ENCODE measurements around the gene KLF6. TPM values are rescaled to one million over a fixed set of nuclear protein-coding genes. Genes with fewer than 3 reads are reported as not detected.
A peak's percentile ranks its signal among the peaks of the same experiment; 100 is the strongest.

Gene KLF6
- total and polyA plus RNA-seq, 2 of the 4 experiments (the other 2 are of a cell fraction) = 69.0 to 123 TPM

DNA sequence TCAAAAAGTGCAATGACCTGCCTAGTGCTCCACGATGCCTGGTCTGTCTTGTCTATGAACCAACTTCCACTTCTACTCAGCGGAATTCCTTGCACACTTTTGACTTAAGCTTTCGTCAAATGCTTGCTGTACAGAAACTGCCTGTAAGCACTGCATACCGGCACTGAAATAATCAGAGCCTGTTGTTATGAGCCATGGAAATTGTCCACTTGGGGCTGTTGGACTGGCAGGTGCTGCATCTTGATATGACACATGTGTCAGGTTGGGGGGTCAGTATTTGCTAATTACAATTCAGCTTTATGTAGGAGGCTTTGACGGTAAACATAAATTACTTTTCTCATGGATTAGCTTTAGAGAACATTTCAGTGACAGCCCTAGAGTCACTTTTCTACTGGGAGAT lies 32.0 kb upstream of the KLF6 start:
- H3K79me1 ChIP-seq (ENCODE audit: low read depth in 1 of 2, low read length in 2 of 2) = peaks cover 0 to 3% of the 10 kb centered on the region in 2 experiments; a peak in 3 of 4 replicates
- no peaks in the 10 kb centered on the region for H3K27me3 ChIP-seq (ENCODE audit: control insufficient read depth, insufficient read depth, low read length)
- intact Hi-C loops (cut with micrococcal nuclease) (no loop called here), in situ Hi-C loops (cut with MboI; ENCODE audit: low sequenced_read_pairs) (no loop called here), dilution Hi-C loops (cut with HindIII; ENCODE audit: low sequenced_read_pairs, unreplicated experiment) (no loop called here)
- H4K91ac ChIP-seq (ENCODE audit: insufficient read depth, low read depth, low read length) = no peak overlapping the region
- DNase-seq = no peak
- no peaks in the 10 kb centered on the region for H3K9me3 ChIP-seq (ENCODE audit: control insufficient read depth, insufficient read depth, low read length)
- WGBS, 2 experiments (ENCODE audit: extremely low coverage in 2 of 2, insufficient read length in 1 of 2) = 86% methylated on average over 1 of the region's 5 CpGs; no CpG with 5 or more reads in 1 of the 2 experiments
- no peak overlapping the region for H2BK15ac ChIP-seq (ENCODE audit: low read depth, low read length)
- H3K4me2 ChIP-seq (ENCODE audit: low read depth, low read length) = no peak overlapping the region
- no peak overlapping the region for H2BK120ac ChIP-seq (ENCODE audit: low read depth, low read length)
- no peak overlapping the region for H3K56ac ChIP-seq (ENCODE audit: extremely low read depth, insufficient read depth, low read length)
- BruUV-seq (replicated peaks) = no TSS peak
- H3K4ac ChIP-seq (ENCODE audit: low read depth, low read length) = no peak overlapping the region
- TF ChIP-seq NFE2L2 (IDR thresholded peaks at IDR 0.05; ENCODE audit: low read depth, low read length) (no peak), RFX5 (IDR thresholded peaks at IDR 0.05; ENCODE audit: low read depth, low read length) (no peak), CEBPB (IDR thresholded peaks at IDR 0.05; ENCODE audit: low read depth, low read length) (no peak), POLR2A (IDR thresholded peaks at IDR 0.05; ENCODE audit: low read depth, low read length) (no peak), MAZ (IDR thresholded peaks at IDR 0.05; ENCODE audit: borderline replicate concordance, low read depth, low read length) (no peak), SMC3 (IDR thresholded peaks at IDR 0.05; ENCODE audit: low read depth, low read length) (no peak), BHLHE40 (IDR thresholded peaks at IDR 0.05; ENCODE audit: low read depth, low read length) (no peak), RCOR1 (IDR thresholded peaks at IDR 0.05; ENCODE audit: insufficient replicate concordance, low read length) (no peak), RAD21 (IDR thresholded peaks at IDR 0.05; ENCODE audit: low read length) (no peak), MXI1 (IDR thresholded peaks at IDR 0.05; ENCODE audit: borderline replicate concordance, low read depth, low read length) (no peak), FOS (IDR thresholded peaks at IDR 0.05; ENCODE audit: low read depth, low read length) (no peak), MAFK (IDR thresholded peaks at IDR 0.05; ENCODE audit: low read depth, low read length) (no peak), CHD1 (IDR thresholded peaks at IDR 0.05; ENCODE audit: low read depth, low read length) (no peak)
- TF ChIP-seq, protein P1, sequence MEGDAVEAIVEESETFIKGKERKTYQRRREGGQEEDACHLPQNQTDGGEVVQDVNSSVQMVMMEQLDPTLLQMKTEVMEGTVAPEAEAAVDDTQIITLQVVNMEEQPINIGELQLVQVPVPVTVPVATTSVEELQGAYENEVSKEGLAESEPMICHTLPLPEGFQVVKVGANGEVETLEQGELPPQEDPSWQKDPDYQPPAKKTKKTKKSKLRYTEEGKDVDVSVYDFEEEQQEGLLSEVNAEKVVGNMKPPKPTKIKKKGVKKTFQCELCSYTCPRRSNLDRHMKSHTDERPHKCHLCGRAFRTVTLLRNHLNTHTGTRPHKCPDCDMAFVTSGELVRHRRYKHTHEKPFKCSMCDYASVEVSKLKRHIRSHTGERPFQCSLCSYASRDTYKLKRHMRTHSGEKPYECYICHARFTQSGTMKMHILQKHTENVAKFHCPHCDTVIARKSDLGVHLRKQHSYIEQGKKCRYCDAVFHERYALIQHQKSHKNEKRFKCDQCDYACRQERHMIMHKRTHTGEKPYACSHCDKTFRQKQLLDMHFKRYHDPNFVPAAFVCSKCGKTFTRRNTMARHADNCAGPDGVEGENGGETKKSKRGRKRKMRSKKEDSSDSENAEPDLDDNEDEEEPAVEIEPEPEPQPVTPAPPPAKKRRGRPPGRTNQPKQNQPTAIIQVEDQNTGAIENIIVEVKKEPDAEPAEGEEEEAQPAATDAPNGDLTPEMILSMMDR (conservative IDR thresholded peaks at IDR 0.05; ENCODE audit: low read depth, low read length) = no peak
- TF ChIP-seq, protein P2, sequence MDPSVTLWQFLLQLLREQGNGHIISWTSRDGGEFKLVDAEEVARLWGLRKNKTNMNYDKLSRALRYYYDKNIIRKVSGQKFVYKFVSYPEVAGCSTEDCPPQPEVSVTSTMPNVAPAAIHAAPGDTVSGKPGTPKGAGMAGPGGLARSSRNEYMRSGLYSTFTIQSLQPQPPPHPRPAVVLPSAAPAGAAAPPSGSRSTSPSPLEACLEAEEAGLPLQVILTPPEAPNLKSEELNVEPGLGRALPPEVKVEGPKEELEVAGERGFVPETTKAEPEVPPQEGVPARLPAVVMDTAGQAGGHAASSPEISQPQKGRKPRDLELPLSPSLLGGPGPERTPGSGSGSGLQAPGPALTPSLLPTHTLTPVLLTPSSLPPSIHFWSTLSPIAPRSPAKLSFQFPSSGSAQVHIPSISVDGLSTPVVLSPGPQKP (IDR thresholded peaks at IDR 0.05; ENCODE audit: borderline replicate concordance, low read depth, low read length) = no peak
- TF ChIP-seq, protein P3, sequence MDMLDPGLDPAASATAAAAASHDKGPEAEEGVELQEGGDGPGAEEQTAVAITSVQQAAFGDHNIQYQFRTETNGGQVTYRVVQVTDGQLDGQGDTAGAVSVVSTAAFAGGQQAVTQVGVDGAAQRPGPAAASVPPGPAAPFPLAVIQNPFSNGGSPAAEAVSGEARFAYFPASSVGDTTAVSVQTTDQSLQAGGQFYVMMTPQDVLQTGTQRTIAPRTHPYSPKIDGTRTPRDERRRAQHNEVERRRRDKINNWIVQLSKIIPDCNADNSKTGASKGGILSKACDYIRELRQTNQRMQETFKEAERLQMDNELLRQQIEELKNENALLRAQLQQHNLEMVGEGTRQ (IDR thresholded peaks at IDR 0.05; ENCODE audit: low read depth, low read length) = no peak
- no peak overlapping the region for H2AFZ ChIP-seq (replicated peaks; ENCODE audit: low read length, poor library complexity)
- no peak overlapping the region for H2BK5ac ChIP-seq (ENCODE audit: low read depth, low read length, poor library complexity, severe bottlenecking)
- no peak overlapping the region for H2AK9ac ChIP-seq (replicated peaks; ENCODE audit: low read depth, low read length, poor library complexity)
- H3K4me1 ChIP-seq (ENCODE audit: control insufficient read depth, insufficient read depth, low read length) = peaks cover 5% of the 10 kb centered on the region
- no peak overlapping the region for H3K27ac ChIP-seq (ENCODE audit: insufficient read depth, low read length)
- no peak overlapping the region for H3K18ac ChIP-seq (ENCODE audit: low read depth, low read length)
- no peaks in the 10 kb centered on the region for H3K36me3 ChIP-seq (ENCODE audit: control insufficient read depth, insufficient read depth, low read length)
- no peak overlapping the region for H4K8ac ChIP-seq (ENCODE audit: low read depth in 2 of 2, low read length in 2 of 2)
- no peak overlapping the region for H3K23ac ChIP-seq (ENCODE audit: low read depth, low read length)
- no peaks in the 10 kb centered on the region for H4K20me1 ChIP-seq (ENCODE audit: insufficient read depth, low read length)
- CTCF ChIA-PET = no interaction called here
- H3K4me3 ChIP-seq (ENCODE audit: insufficient read depth, low read depth, low read length) = no peak overlapping the region
- 0 out of 2 replicates have a peak overlapping the region, but pooled peaks have one; percentile 8 for H2BK20ac ChIP-seq (ENCODE audit: low read depth, low read length)
- no peak overlapping the region for H3K9ac ChIP-seq (ENCODE audit: low read depth, low read length)
- ATAC-seq (ENCODE audit: low read depth) = no peak
- no peak overlapping the region for H3K14ac ChIP-seq (replicated peaks; ENCODE audit: low read depth, low read length)
- POLR2A ChIA-PET (ENCODE audit: unreplicated experiment) = no interaction called here
- no peak overlapping the region for H2AK5ac ChIP-seq (ENCODE audit: low read depth, low read length)
- H4K5ac ChIP-seq (ENCODE audit: low read depth, low read length) = no peak overlapping the region
- peaks cover 2% of the 10 kb centered on the region for H3K9me1 ChIP-seq (ENCODE audit: insufficient read depth, low read length)
